ENCODE results near the gene GSTM2. TPM values are rescaled to one million over a fixed set of nuclear protein-coding genes. Genes with fewer than 3 reads are reported as not detected.
A peak's percentile ranks its signal among the peaks of the same experiment; 100 is the strongest.

The GSTM2 gene
- total RNA-seq, 1 donor from 2014 or later, result 75.6 TPM

DNA sequence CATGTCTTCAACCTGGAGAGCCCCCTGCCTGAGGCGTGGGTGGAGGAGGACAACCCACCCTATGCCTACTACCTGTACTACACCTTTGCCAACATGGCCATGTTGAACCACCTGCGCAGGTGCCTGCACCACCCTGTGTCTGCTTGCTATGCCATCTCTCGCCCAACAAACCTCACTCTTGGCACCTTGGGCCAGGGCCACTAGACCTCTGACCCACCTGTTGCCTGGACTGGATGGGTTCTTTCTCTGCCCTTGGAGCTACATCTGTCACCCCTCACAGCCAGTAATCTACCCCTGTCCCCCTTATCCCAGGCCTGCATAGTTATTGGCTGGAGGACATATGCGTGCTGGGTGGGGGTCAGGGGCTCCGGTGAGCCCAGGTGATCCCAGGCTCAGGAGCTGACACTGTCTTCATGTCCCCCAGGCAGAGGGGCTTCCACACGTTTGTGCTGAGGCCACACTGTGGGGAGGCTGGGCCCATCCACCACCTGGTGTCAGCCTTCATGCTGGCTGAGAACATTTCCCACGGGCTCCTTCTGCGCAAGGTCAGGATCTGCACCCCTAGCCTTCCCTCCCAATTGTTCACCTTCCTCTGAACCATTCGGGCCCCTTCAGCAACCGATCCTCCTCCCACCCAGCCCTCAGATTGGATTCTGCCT lies 38.4 kb upstream of the GSTM2 start:
- H3K4me3 Mint-ChIP-seq, result no peak overlapping the region

DNA sequence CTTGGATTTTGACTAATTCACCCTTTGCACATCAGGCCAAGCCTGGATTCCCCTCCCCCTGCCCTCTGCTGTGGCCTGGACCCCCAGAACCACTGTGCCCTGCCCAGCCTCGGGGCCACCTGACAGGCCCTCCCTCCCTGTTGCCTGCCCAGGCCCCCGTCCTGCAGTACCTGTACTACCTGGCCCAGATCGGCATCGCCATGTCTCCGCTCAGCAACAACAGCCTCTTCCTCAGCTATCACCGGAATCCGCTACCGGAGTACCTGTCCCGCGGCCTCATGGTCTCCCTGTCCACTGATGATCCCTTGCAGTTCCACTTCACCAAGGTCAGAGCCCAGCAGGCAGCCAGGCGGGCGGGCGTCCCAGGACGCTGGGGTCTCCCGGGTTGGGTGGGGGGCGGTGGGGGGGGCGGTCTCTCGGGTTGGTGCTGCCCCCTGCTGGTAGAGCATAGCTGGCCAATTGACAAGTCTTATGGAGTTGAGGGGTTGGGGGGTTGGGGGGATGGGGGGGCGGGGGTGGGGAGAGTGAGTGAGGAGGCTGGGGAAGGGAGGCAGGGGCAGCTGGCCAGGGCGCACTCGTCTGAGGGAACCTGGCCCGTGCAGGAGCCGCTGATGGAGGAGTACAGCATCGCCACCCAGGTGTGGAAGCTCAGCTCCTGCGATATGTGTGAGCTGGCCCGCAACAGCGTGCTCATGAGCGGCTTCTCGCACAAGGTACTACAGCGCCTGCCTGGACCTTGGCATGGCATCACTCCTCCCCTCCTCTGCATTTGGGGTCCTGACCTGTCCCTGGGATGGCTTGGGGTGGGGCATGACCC lies 37.6 kb upstream of the GSTM2 start:
- H3K27me3 Mint-ChIP-seq, result no peaks in the 10 kb centered on the region
- H3K36me3 Mint-ChIP-seq, result peaks cover 4% of the 10 kb centered on the region
- DNase-seq (ENCODE audit: extremely low spot score, unreplicated experiment), result peak; percentile 64
- TF ChIP-seq, protein P1, sequence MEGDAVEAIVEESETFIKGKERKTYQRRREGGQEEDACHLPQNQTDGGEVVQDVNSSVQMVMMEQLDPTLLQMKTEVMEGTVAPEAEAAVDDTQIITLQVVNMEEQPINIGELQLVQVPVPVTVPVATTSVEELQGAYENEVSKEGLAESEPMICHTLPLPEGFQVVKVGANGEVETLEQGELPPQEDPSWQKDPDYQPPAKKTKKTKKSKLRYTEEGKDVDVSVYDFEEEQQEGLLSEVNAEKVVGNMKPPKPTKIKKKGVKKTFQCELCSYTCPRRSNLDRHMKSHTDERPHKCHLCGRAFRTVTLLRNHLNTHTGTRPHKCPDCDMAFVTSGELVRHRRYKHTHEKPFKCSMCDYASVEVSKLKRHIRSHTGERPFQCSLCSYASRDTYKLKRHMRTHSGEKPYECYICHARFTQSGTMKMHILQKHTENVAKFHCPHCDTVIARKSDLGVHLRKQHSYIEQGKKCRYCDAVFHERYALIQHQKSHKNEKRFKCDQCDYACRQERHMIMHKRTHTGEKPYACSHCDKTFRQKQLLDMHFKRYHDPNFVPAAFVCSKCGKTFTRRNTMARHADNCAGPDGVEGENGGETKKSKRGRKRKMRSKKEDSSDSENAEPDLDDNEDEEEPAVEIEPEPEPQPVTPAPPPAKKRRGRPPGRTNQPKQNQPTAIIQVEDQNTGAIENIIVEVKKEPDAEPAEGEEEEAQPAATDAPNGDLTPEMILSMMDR (conservative IDR thresholded peaks at IDR 0.05), result peak; percentile 67
- H3K27ac Mint-ChIP-seq, result no peak overlapping the region
- no peak overlapping the region for H3K4me3 Mint-ChIP-seq
- H3K9me3 Mint-ChIP-seq, result no peaks in the 10 kb centered on the region
- H3K4me1 Mint-ChIP-seq (ENCODE audit: unreplicated experiment), result peaks cover 14% of the 10 kb centered on the region

More for the DNA sequence above, 38.4 kb upstream of the GSTM2 start:
- Mint-ChIP-seq H3K27me3 (no peaks in the 10 kb centered on the region), H3K27ac (no peak overlapping the region), H3K9me3 (no peaks in the 10 kb centered on the region), H3K4me1 (ENCODE audit: unreplicated experiment) (peaks cover 11% of the 10 kb centered on the region), H3K36me3 (peaks cover 4% of the 10 kb centered on the region)
- DNase-seq (ENCODE audit: extremely low spot score, unreplicated experiment), result peak; percentile 61
- TF ChIP-seq, protein P1 (conservative IDR thresholded peaks at IDR 0.05), result no peak

DNA sequence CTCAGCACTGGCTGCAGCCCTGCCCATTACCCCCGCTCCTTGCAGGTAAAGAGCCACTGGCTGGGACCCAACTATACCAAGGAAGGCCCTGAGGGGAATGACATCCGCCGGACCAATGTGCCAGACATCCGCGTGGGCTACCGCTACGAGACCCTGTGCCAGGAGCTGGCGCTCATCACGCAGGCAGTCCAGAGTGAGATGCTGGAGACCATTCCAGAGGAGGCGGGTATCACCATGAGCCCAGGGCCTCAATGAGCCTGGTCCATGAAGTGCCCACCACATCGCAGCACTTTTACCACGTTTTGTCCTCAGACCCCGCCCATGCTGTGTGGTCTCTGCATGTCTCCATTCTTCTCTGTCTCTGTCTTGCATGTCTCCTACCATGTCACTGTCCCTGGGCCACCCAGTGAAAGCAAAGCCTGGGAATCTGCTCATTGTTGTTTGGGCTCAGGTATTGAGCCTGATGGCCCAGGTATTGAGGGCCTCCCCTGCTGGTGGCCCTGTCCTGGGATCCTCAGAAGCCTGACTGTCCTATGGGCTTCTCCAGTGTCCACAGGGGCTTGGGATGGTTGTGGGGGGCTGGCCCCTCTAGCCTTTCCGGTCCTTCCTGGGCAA lies 36.9 kb upstream of the GSTM2 start:
- Mint-ChIP-seq H3K27me3 (no peaks in the 10 kb centered on the region), H3K27ac (no peak overlapping the region), H3K4me1 (ENCODE audit: unreplicated experiment) (peaks cover 14% of the 10 kb centered on the region), H3K36me3 (peaks cover 4% of the 10 kb centered on the region), H3K4me3 (no peak overlapping the region), H3K9me3 (no peaks in the 10 kb centered on the region)
- DNase-seq (ENCODE audit: extremely low spot score, unreplicated experiment), result peak; percentile 62
- TF ChIP-seq, protein P1 (conservative IDR thresholded peaks at IDR 0.05), result no peak

DNA sequence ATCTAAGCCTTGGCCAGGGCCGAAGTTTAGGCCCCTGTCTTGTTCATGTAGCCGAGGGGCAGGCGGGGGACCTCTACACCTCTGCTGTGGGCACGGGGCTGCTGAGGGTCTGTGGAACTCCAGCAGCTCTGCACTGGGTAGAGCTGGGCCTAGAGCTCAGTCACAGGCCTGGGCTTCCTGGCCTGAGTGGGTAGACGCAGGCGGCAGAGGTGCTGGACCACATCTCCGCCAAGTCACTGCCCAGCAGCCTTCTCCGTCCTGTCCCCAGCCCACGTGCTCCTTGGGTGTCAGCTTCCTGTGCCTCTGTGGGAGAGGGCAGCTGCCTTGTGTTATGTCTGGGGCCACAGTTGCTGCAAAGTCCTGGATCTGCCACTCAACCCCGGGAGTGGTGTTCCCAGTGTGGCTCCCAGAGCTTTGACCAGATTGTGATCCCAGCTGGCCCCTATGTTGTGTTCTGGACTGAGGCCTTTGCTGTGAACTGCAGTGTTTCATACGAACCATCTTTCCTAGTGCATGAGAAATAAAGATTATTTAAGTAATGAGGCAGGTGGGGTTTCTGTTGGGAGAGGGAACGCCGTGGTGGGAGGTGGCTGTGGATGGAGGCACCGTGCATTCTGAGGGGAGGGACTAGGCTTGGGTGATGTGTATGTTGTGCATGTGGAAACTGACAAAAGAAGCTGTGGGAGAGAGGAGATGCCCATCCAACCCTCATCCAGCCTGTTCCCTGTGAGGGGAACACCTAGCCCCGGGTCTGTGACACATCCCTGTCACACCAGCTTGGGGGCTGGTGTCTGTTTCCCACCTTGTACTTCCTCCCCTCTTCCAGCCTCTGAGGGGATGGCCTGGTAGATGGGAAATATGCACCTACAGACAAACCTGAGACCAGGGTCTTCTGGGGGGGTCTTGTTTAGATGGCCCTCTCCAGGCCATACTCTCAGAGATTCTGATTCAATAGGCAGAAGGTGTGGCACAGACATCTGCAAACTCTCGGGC lies 36.0 kb upstream of the GSTM2 start:
- peaks cover 22% of the 10 kb centered on the region for H3K4me1 Mint-ChIP-seq (ENCODE audit: unreplicated experiment)
- peaks cover 4% of the 10 kb centered on the region for H3K36me3 Mint-ChIP-seq
- peak overlapping the region; percentile 5 for H3K27ac Mint-ChIP-seq
- TF ChIP-seq, protein P1 (conservative IDR thresholded peaks at IDR 0.05), result no peak
- no peaks in the 10 kb centered on the region for H3K27me3 Mint-ChIP-seq
- no peaks in the 10 kb centered on the region for H3K9me3 Mint-ChIP-seq
- DNase-seq (ENCODE audit: extremely low spot score, unreplicated experiment), result peak; percentile 64
- H3K4me3 Mint-ChIP-seq, result no peak overlapping the region

Measured in type B pancreatic cell (in vitro differentiated cells).